GM12878 (cell line): ENCODE results near the gene ERP27. TPM values are rescaled to one million over a fixed set of nuclear protein-coding genes. Genes with fewer than 3 reads are reported as not detected.

ENCODE experiments used
- ATAC-seq: fragments of 200-7000 bp; cut with Tn5 transposase; 3 replicates; pipeline ENCODE4 v1.9.1; 2020; ENCODE audit warnings: mild to moderate bottlenecking, moderate library complexity
- BruUV-seq: library from RNA; stranded (reverse); fragments of 400-500 nt; replicated peaks from 2 replicates; lab custom pipeline; 2021; lab: Mats Ljungman, UMichigan
- CTCF ChIA-PET: fragments of 300-600 bp; sonication (Branson Sonifier 250); formaldehyde crosslinking; extraction: SDS; loops from one replicate; lab custom pipeline; 2021; ENCODE audit warnings: inconsistent platforms; lab: Yijun Ruan, JAX
- POLR2A ChIA-PET: fragments of 350-600 bp; formaldehyde crosslinking; extraction: SDS; loops from one replicate; lab custom pipeline; 2021; ENCODE audit warnings: inconsistent platforms; lab: Charles Lee
- RAD21 ChIA-PET: fragments of 300-600 bp; sonication (Branson Sonifier 250); formaldehyde crosslinking; loops from one replicate; lab custom pipeline; 2023; ENCODE audit warnings: antibody characterized with exemption; ENCODE audit not compliant: unreplicated experiment; lab: Charles Lee
- SMC1A ChIA-PET: fragments of 300-600 bp; sonication (Branson Sonifier 250); formaldehyde crosslinking; loops from one replicate; lab custom pipeline; 2023; ENCODE audit not compliant: unreplicated experiment, uncharacterized antibody; lab: Charles Lee
- DNase-seq: peaks from one replicate; pipeline ENCODE4 v3.0.0-alpha.2; 2011; ENCODE audit warnings: low read depth, low spot score
- FAIRE-seq: peaks from 3 replicates; lab custom pipeline; 2011; peaks lifted over from hg19 to GRCh38; lab: Jason Lieb, UNC
- H2AFZ ChIP-seq: 2 replicates; pipeline ENCODE4 v1.6.0; 2011; ENCODE audit warnings: low read depth, low read length, control low read depth; ENCODE audit not compliant: control insufficient read depth
- H3K27ac ChIP-seq: 2 replicates; pipeline ENCODE4 v1.5.1; 2011; ENCODE audit warnings: control low read depth; ENCODE audit not compliant: control insufficient read depth, insufficient read depth
- H3K27me3 ChIP-seq, 2 experiments: replicated peaks in 1 of 2; 2 replicates each; pipeline versions ENCODE4 v1.6.0 to v1.6.1; 2011; ENCODE audit warnings: low read length in 1 of 2; ENCODE audit not compliant: control insufficient read depth in 2 of 2, insufficient read depth in 2 of 2
- H3K36me3 ChIP-seq, 2 experiments: 2 replicates each; pipeline ENCODE4 v1.5.1; 2011; ENCODE audit warnings: low read length in 1 of 2; ENCODE audit not compliant: control insufficient read depth in 2 of 2, insufficient read depth in 2 of 2
- H3K4me1 ChIP-seq: 2 replicates; pipeline ENCODE4 v1.6.1; 2011; ENCODE audit warnings: mild to moderate bottlenecking, low read length, moderate library complexity, mixed read lengths; ENCODE audit not compliant: control insufficient read depth, insufficient read depth
- H3K4me2 ChIP-seq: 2 replicates; pipeline ENCODE4 v1.6.0; 2011; ENCODE audit warnings: control low read depth; ENCODE audit not compliant: control insufficient read depth, insufficient read depth
- H3K4me3 ChIP-seq: fragments of 200-600 bp; sonication (generic); 2 replicates; pipeline ENCODE4 v1.5.1; 2016
- H3K79me2 ChIP-seq: 2 replicates; pipeline ENCODE4 v1.6.0; 2011; ENCODE audit warnings: low read length; ENCODE audit not compliant: control insufficient read depth, insufficient read depth
- H3K9ac ChIP-seq: 2 replicates; pipeline ENCODE4 v1.8.0; 2011; ENCODE audit warnings: low read length, control low read depth, mixed read lengths; ENCODE audit not compliant: control insufficient read depth, insufficient read depth
- H3K9me3 ChIP-seq: replicated peaks from 3 replicates; pipeline ENCODE4 v1.5.1; 2011; ENCODE audit warnings: mild to moderate bottlenecking, low read length; ENCODE audit not compliant: control insufficient read depth, insufficient read depth
- H4K20me1 ChIP-seq: 2 replicates; pipeline ENCODE4 v1.6.0; 2011; ENCODE audit not compliant: control insufficient read depth, insufficient read depth
- ASH2L ChIP-seq: fragments of 300-600, 200-600 bp; sonication (generic); IDR thresholded peaks from 2 replicates; pipeline ENCODE4 v1.6.1; 2017; ENCODE audit warnings: low read depth, mild to moderate bottlenecking, borderline replicate concordance
- ATF7 ChIP-seq: fragments of 450-650 bp; IDR thresholded peaks from 2 replicates; pipeline ENCODE4 v1.6.1; 2016; ENCODE audit warnings: low read depth, mild to moderate bottlenecking
- BRCA1 ChIP-seq: IDR thresholded peaks from 2 replicates; pipeline ENCODE4 v1.6.1; 2011; ENCODE audit warnings: low read depth, low read length, improper control_type of control experiment
- CBX3 ChIP-seq: fragments of 200-600 bp; sonication (generic); IDR thresholded peaks from 2 replicates; pipeline ENCODE4 v1.6.1; 2016; ENCODE audit warnings: low read depth, borderline replicate concordance
- CEBPB ChIP-seq, 2 experiments: fragments of 150-350 bp in 1 of 2; IDR thresholded peaks; 2 replicates each; pipeline ENCODE4 v1.6.1; 2012 to 2014; ENCODE audit warnings: low read depth in 2 of 2, low read length in 2 of 2, borderline replicate concordance in 1 of 2, inconsistent platforms in 1 of 2
- CHD1 ChIP-seq: IDR thresholded peaks from 2 replicates; pipeline ENCODE4 v1.6.1; 2012; ENCODE audit warnings: low read depth, low read length, improper control_type of control experiment
- CHD2 ChIP-seq: IDR thresholded peaks from 2 replicates; pipeline ENCODE4 v1.6.1; 2011; ENCODE audit warnings: low read depth, low read length, improper control_type of control experiment, borderline replicate concordance
- GATAD2B ChIP-seq: fragments of 450-650 bp; conservative IDR thresholded peaks from 2 replicates; pipeline ENCODE4 v1.6.1; 2017; ENCODE audit warnings: low read depth, mild to moderate bottlenecking, moderate library complexity
- MTA3 ChIP-seq: IDR thresholded peaks from 2 replicates; pipeline ENCODE4 v1.6.1; 2012; ENCODE audit warnings: low read length, inconsistent platforms, borderline replicate concordance
- NRF1 ChIP-seq: conservative IDR thresholded peaks from 2 replicates; pipeline ENCODE4 v1.6.1; 2011; ENCODE audit warnings: mild to moderate bottlenecking, low read depth, low read length, improper control_type of control experiment
- PAX8 ChIP-seq: fragments of 450-650 bp; IDR thresholded peaks from 2 replicates; pipeline ENCODE4 v1.6.1; 2017; ENCODE audit warnings: mild to moderate bottlenecking, moderate library complexity
- POLR2AphosphoS2 ChIP-seq: IDR thresholded peaks from 2 replicates; pipeline ENCODE4 v1.6.1; 2011; ENCODE audit warnings: low read depth, mild to moderate bottlenecking, low read length, improper control_type of control experiment, moderate library complexity
- RB1 ChIP-seq: fragments of 450-650 bp; formaldehyde crosslinking; IDR thresholded peaks from 2 replicates; pipeline ENCODE4 v1.6.1; 2017; ENCODE audit warnings: mild to moderate bottlenecking, borderline replicate concordance
- RCOR1 ChIP-seq: conservative IDR thresholded peaks from 2 replicates; pipeline ENCODE4 v1.6.1; 2012; ENCODE audit warnings: low read depth, low read length, improper control_type of control experiment
- STAT1 ChIP-seq: fragments of 450-650 bp; conservative IDR thresholded peaks from 2 replicates; pipeline ENCODE4 v1.6.1; 2014; ENCODE audit warnings: antibody characterized with exemption, mild to moderate bottlenecking
- TCF12 ChIP-seq: IDR thresholded peaks from 2 replicates; pipeline ENCODE4 v1.6.1; 2011; ENCODE audit warnings: low read depth, mild to moderate bottlenecking, low read length
- TCF3 ChIP-seq: IDR thresholded peaks from 2 replicates; pipeline ENCODE4 v1.6.1; 2012; ENCODE audit warnings: low read depth, mild to moderate bottlenecking, low read length, borderline replicate concordance; ENCODE audit not compliant: insufficient read depth
- ZNF274 ChIP-seq: IDR thresholded peaks from one replicate; pipeline ENCODE4 v1.8.0; 2011; ENCODE audit not compliant: insufficient read length, insufficient read depth
- ZNF622 ChIP-seq: fragments of 450-650 bp; IDR thresholded peaks from 2 replicates; pipeline ENCODE4 v1.6.1; 2017; ENCODE audit warnings: mild to moderate bottlenecking, inconsistent platforms
- WGBS: methylation state at CpG from one replicate; pipeline ENCODE4 v1.1.6; 2016; ENCODE audit warnings: low lambda C conversion rate; ENCODE audit not compliant: insufficient replicate concordance, insufficient coverage; ENCODE audit errors: missing lambda C conversion rate; 5-methylcytosine and 5-hydroxymethylcytosine counted together
- in situ Hi-C: fragments of 300-500 bp; cut with MboI; formaldehyde crosslinking; loops from 9 replicates; pipeline ENCODE4 v1.14.3; 2018; ENCODE audit warnings: mixed read lengths
- intact Hi-C: fragments of 100-400 bp; cut with micrococcal nuclease; formaldehyde crosslinking; loops from one replicate; pipeline ENCODE4 v1.14.2; 2022; ENCODE audit not compliant: unreplicated experiment
- polyA plus RNA-seq, 11 experiments: library from polyadenylated mRNA; depleted of rRNA in 4 of 11; unstranded in 6 of 11; stranded (reverse) in 5 of 11; fragments of >200 nt; fragmentation: Nextera tagmentation in 4 of 11; fragmentation: Illumina TruSeq in 1 of 11; extraction: Ambion mirVana in 4 of 11; extraction: Trizol in 1 of 11; gene quantifications; 1 replicate in 1 of 11; 2 replicates in 10 of 11; pipeline versions ENCODE4 v1.2.1 to v1.2.3, GENCODE V29; 2011 to 2016; ENCODE audit warnings: inconsistent platforms in 2 of 11, missing spikeins in 2 of 11, low read depth in 1 of 11
- total RNA-seq, 4 experiments: library from RNA; depleted of rRNA in 3 of 4; stranded (reverse); fragments of >200 nt in 3 of 4; fragmentation: Illumina TruSeq in 1 of 4; extraction: Trizol in 1 of 4; gene quantifications; 2 replicates each; pipeline versions ENCODE4 v1.2.1 to v1.2.3, GENCODE V29; 2013 to 2021
- TF ChIP-seq, protein P1 (sequence below): fragments of 450-650 bp; formaldehyde crosslinking; IDR thresholded peaks from 2 replicates; pipeline ENCODE4 v1.4.0; 2020; ENCODE audit warnings: mild to moderate bottlenecking, moderate library complexity

Gene ERP27
- total and polyA plus RNA-seq, 10 of the 15 experiments (the other 5 are each of a cell fraction or from before 2014, with no cell fraction given) = 0.91 to 2.4 (median 1.4) TPM

DNA sequence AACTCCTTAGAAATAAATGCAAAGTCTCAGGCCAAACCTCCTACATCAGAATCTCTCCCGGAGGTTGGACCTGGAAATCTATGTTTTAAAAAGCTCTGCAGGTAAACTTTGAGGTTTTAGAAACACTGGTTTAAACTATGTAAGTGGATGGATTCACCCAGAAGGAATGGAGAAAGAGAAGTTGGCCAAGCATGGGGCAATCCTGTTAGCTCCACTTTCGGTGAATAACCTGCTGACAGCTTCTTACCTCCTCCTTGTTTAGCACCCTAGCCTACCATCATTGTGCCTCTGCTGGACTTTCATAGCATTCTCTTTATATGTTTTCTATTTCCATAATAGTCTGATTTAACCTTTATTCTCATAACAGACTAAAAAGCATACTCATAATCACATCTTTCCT is 26.1 kb upstream of the ERP27 start:
- SMC1A ChIA-PET = interaction anchor here (1.2 to 3.3 kb wide), 4 partner anchors 16 to 30 kb away, joined by 3 to 14 read pairs (median 4); no protein-coding TSS in a partner anchor

More for the DNA sequence above, 26.1 kb upstream of the ERP27 start:
- no peaks in the 10 kb centered on the region for H4K20me1 ChIP-seq
- H3K36me3 ChIP-seq = no peaks in the 10 kb centered on the region
- RAD21 ChIA-PET = no interaction called here
- CTCF ChIA-PET = no interaction called here
- no peaks in the 10 kb centered on the region; the same call in none of the 2 replicates for H3K4me1 ChIP-seq
- ATAC-seq (no peak), DNase-seq (no peak), FAIRE-seq (no peak)
- no peak overlapping the region for H3K4me3 ChIP-seq
- no peaks in the 10 kb centered on the region for H3K9me3 ChIP-seq
- H3K9ac ChIP-seq = no peak overlapping the region
- in situ Hi-C loops = loop anchor here (25.0 kb wide), 1 partner anchor 577 kb away; no protein-coding TSS in a partner anchor
- intact Hi-C loops = no loop called here
- H3K27ac ChIP-seq = no peak overlapping the region
- TF ChIP-seq TCF12 (no peak), RCOR1 (no peak), CHD1 (no peak), PAX8 (no peak), GATAD2B (no peak), NRF1 (no peak), RB1 (no peak), CHD2 (no peak), ZNF274 (no peak), STAT1 (no peak), POLR2AphosphoS2 (no peak), BRCA1 (no peak), CBX3 (no peak), TCF3 (no peak), ZNF622 (no peak), CEBPB (IDR thresholded peaks at IDR 0.05; ENCODE audit: borderline replicate concordance in 1 of 2, low read depth in 2 of 2, low read length in 2 of 2) (no peak), ATF7 (no peak), MTA3 (no peak), ASH2L (no peak)
- TF ChIP-seq, protein P1, sequence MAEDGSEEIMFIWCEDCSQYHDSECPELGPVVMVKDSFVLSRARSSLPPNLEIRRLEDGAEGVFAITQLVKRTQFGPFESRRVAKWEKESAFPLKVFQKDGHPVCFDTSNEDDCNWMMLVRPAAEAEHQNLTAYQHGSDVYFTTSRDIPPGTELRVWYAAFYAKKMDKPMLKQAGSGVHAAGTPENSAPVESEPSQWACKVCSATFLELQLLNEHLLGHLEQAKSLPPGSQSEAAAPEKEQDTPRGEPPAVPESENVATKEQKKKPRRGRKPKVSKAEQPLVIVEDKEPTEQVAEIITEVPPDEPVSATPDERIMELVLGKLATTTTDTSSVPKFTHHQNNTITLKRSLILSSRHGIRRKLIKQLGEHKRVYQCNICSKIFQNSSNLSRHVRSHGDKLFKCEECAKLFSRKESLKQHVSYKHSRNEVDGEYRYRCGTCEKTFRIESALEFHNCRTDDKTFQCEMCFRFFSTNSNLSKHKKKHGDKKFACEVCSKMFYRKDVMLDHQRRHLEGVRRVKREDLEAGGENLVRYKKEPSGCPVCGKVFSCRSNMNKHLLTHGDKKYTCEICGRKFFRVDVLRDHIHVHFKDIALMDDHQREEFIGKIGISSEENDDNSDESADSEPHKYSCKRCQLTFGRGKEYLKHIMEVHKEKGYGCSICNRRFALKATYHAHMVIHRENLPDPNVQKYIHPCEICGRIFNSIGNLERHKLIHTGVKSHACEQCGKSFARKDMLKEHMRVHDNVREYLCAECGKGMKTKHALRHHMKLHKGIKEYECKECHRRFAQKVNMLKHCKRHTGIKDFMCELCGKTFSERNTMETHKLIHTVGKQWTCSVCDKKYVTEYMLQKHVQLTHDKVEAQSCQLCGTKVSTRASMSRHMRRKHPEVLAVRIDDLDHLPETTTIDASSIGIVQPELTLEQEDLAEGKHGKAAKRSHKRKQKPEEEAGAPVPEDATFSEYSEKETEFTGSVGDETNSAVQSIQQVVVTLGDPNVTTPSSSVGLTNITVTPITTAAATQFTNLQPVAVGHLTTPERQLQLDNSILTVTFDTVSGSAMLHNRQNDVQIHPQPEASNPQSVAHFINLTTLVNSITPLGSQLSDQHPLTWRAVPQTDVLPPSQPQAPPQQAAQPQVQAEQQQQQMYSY (CRISPR knock-in tag) = no peak
- no peak overlapping the region for H2AFZ ChIP-seq
- H3K4me2 ChIP-seq = no peak overlapping the region
- H3K79me2 ChIP-seq = peaks cover 35% of the 10 kb centered on the region
- 21% methylated on average over 2 of the region's 2 CpGs for WGBS
- POLR2A ChIA-PET = interaction anchor here (0.7 kb wide), 1 partner anchor 16 kb away, joined by 3 read pairs; no protein-coding TSS in a partner anchor
- no TSS peak for BruUV-seq
- no peaks in the 10 kb centered on the region for H3K27me3 ChIP-seq
